Smooth muscle cell of the pulmonary artery (primary cell): ENCODE data around the gene RAB41. TPM values are rescaled to one million over a fixed set of nuclear protein-coding genes. Genes with fewer than 3 reads are reported as not detected.

Experiments used
- total RNA-seq: library from RNA; depleted of rRNA; stranded (reverse); fragments of >200 nt; gene quantifications from 2 replicates; pipeline ENCODE4 v1.2.3, GENCODE V29; 2014

The RAB41 gene
- not detected in 2 replicates for total RNA-seq

DNA sequence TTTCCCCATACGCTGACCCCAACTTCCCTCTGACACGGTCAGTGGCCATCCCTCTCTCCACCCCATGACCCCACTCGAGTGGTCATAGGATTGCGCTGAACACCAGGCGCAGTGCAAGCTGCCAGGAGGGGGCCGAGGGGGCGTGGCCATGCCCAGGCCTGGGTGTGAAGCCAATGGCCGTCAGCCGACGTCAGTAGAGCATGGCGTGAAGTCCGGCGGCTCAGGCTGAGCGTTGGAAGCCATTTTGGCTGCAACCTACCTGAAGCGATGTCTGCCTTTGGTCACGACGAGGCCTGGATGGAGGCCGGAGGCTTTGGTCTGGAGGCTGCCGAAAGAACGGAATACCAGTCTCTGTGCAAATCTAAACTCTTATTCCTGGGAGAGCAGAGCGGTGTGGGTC, at the start of gene RAB41:
Gene RAB41, plus strand, starts transcription at position 222 of the 400 bp plus-strand sequence. Its CDS starts 46 bp downstream, at position 268.

DNA sequence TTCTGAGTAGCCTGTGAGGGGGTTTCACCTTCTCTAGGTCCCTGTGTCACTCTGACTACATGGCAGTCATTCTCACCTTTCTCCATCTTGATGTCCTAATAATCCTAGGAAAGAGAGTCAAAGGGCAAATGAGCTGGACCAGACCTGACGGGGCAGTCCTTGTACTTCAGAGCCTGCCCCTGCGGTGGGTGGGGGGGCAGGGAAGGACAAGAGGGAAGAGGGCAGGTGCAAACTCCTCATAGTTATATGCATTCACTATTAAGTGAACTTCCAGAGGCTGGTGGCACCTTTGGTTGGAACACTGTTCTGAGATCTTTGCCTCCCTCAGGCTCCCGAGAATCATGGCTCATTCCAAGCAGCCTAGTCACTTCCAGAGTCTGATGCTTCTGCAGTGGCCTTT, 47.6 kb upstream of the RAB41 start, which contains the start of gene AWAT1:
Gene AWAT1, plus strand, starts transcription at position 301 of the 400 bp plus-strand sequence. Its CDS starts 41 bp downstream, at position 342.

DNA sequence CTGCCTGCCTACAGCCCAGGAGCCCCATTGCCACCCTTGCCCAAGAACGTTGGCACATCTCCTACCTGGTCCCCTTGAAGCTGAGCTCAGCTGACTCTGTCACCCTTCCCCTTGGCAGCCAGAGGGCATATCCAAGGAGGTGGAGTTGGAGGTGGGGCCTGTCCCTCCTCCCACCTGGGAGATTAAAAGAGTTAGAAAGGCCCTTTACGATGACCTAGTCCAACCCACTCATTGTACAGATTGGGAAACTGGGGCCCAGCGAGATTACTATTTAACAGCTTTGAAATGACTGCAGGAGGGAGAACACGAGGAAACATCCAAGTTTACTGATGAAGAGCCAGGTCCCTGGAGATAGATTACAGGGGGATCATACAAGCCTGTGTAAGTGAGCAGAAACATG, 21.9 kb upstream of the RAB41 start, which contains the start of gene P2RY4:
Gene P2RY4, minus strand, starts transcription at position 101 of the 400 bp plus-strand sequence. CDS start 580 bp downstream, outside the sequence.

DNA sequence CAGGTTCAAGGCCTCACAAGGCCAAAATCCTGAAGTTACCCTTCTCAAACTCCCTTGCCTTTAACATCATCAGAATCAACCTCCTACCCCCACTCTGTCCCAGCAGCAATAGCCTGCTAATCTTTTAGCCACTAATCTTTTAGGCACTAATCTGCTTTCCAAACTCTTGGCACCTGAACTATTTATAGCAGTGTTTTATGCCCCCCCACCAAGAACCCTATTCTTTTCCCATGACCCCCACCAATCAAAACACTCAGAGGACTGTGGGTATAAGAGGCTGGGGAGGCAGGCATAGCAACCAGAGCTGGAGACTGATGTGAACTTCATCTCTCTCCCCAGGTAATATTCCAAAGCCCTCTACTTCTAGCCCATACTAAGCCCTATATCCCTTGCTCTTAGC, 13.9 kb upstream of the RAB41 start, which contains the start of gene ARR3:
Gene ARR3, plus strand, starts transcription at position 301 of the 400 bp plus-strand sequence. CDS start 1,052 bp downstream, outside the sequence.

DNA sequence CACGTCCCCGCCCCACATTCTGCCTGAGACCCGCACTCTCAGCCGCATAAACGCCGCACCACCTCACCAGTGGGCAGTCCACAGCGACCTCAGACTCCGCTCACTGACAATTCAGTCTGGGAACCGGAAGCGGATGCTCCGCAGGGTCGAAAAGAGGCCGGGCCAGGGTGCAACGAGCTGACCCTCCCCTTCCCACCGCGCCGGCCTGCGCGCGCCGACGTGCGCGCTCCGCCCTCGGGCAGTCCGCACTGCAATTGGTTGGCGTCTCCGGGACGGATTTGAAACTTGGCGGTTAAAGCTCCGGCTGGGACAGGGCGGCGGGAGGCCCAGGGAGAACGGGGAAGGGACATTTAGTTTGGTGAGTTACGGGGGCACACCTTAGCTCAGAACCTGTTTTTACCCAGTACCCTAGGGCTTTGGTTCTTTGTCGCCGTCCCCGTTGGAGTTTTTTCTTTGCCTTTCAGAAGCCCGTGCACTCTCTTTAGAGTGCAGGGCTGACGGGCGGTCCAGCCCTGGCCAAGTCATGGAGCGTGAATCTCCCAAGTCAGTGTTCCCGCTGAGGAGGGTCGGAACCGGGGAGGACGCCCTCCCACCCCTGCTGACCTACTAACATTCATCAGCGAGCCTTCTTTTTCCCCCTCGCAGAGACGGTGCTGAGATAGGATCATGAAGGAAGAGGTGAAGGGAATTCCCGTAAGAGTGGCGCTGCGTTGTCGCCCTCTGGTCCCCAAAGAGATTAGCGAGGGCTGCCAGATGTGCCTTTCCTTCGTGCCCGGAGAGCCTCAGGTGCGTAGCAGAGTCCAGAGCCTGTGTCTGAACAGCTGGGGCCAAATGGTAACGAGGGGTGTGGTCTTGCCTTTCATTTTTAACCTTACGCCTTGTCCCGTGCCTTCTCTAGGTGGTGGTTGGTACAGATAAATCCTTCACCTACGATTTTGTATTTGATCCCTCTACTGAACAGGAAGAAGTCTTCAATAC, 8.1 kb downstream of the RAB41 start, which contains the start of the genes KIF4A and PDZD11:
Gene KIF4A, plus strand, starts transcription at position 312 of the 978 bp plus-strand sequence. Its CDS starts 355 bp downstream, at position 667.
Gene PDZD11, minus strand, starts transcription at position 135 of the 978 bp plus-strand sequence. CDS start 586 bp downstream, outside the sequence.

Other genes with a start within 250 kb of the RAB41 start
- not detected in 2 replicates for gene AWAT2, start 232.2 kb upstream of the RAB41 start, total RNA-seq
- not detected in 2 replicates for gene OTUD6A, start 219.7 kb upstream of the RAB41 start, total RNA-seq
- 56.6 and 74.7 TPM in 2 replicates for gene IGBP1, start 148.7 kb upstream of the RAB41 start, total RNA-seq
- gene DGAT2L6, start 104.7 kb upstream of the RAB41 start, total RNA-seq, result not detected in 2 replicates
- not detected in 2 replicates for gene AWAT1, start 47.5 kb upstream of the RAB41 start, total RNA-seq
- 0.07 and 0.13 TPM in 2 replicates for gene P2RY4, start 22.0 kb upstream of the RAB41 start, total RNA-seq
- not detected in 2 replicates for gene ARR3, start 13.8 kb upstream of the RAB41 start, total RNA-seq
- 33.3 and 42.8 TPM in 2 replicates for gene PDZD11, start 7.8 kb downstream of the RAB41 start, total RNA-seq
- gene KIF4A, start 7.9 kb downstream of the RAB41 start, total RNA-seq, result 2.2 and 4.7 TPM in 2 replicates
- not detected in 2 replicates for gene GDPD2, start 141.1 kb downstream of the RAB41 start, total RNA-seq
- 14.3 and 22.2 TPM in 2 replicates for gene DLG3, start 162.7 kb downstream of the RAB41 start, total RNA-seq